Omental fat pad (tissue), 4 donors: Measurements from ENCODE around the gene VIPAS39. TPM values are rescaled to one million over a fixed set of nuclear protein-coding genes. Genes with fewer than 3 reads are reported as not detected.

Experiments used
- ATAC-seq: fragments of 150-250 bp; one replicate; pipeline ENCODE4 v1.9.1; 2016; ENCODE audit warnings: mild to moderate bottlenecking, moderate library complexity; ENCODE audit not compliant: low FRiP score
- DNase-seq: peaks from one replicate; pipeline ENCODE4 v3.0.0-alpha.2; 2019; ENCODE audit warnings: low spot score
- total RNA-seq, 4 donors: library from RNA; depleted of rRNA; stranded (reverse); fragments of >200 nt; gene quantifications; one replicate each; pipeline ENCODE4 v1.1.0, GENCODE V29; 2016
- TF ChIP-seq, protein P1 (sequence below), 3 donors: fragments of 450-650 bp; IDR thresholded peaks; one replicate each; pipeline ENCODE4 v1.5.1; 2016 to 2017; ENCODE audit warnings: antibody characterized with exemption in 3 of 3, mild to moderate bottlenecking in 3 of 3, moderate library complexity in 2 of 3

Gene VIPAS39
- total RNA-seq, 4 donors from 2014 or later = 9.5 to 17.3 (median 14.3) TPM

DNA sequence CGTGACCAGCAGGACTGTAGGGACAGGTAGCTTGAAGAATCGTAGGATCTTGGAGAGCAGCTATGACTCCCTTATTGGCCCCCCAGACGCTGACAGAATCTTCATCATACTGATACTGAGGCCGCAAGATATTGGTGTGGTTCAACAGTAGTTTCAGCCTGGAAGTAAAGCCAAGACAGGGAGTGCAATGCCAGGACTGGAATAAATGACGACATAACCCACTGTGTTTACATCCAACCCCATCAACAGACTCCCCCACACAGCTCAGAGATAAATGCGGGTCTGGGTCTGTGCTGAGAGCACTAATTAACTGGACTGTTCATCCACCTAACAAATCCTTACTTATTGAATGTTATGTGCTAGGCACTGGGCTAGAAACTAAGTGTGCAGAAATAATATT is 50.7 kb downstream of the VIPAS39 start:
- DNase-seq = no peak
- TF ChIP-seq, protein P1, sequence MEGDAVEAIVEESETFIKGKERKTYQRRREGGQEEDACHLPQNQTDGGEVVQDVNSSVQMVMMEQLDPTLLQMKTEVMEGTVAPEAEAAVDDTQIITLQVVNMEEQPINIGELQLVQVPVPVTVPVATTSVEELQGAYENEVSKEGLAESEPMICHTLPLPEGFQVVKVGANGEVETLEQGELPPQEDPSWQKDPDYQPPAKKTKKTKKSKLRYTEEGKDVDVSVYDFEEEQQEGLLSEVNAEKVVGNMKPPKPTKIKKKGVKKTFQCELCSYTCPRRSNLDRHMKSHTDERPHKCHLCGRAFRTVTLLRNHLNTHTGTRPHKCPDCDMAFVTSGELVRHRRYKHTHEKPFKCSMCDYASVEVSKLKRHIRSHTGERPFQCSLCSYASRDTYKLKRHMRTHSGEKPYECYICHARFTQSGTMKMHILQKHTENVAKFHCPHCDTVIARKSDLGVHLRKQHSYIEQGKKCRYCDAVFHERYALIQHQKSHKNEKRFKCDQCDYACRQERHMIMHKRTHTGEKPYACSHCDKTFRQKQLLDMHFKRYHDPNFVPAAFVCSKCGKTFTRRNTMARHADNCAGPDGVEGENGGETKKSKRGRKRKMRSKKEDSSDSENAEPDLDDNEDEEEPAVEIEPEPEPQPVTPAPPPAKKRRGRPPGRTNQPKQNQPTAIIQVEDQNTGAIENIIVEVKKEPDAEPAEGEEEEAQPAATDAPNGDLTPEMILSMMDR (IDR thresholded peaks at IDR 0.05) = no peak
- peak; percentile 41 for ATAC-seq

DNA sequence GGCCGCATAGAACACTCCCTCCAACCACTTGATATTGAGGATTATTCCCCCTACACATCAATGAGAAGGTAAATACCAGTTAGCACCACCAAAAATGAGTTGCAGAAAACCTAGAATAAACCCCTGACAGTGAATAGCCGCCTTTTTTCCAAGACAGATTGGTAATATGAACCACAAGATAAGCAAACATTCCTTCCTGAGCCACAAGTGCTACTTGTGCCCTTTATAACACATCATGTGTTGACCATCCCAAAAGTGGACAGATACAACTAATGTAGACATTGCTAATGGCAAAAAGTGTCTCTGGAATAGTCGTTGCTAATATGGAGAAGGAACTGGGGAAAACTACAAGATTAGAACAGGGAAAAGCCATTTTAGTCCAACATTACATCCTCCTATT is 51.3 kb downstream of the VIPAS39 start:
- TF ChIP-seq, protein P1 (IDR thresholded peaks at IDR 0.05) = no peak
- ATAC-seq = no peak
- DNase-seq = no peak

- DNase-seq = no peak
Observed at GRCh38 chr14:77403768-77404167, 53.6 kb downstream of the VIPAS39 start.

GRCh38 chr14:77400216-77400615 is 57.2 kb downstream of the VIPAS39 start:
- TF ChIP-seq, protein P1 (IDR thresholded peaks at IDR 0.05) = no peak
- no peak for DNase-seq
- ATAC-seq = no peak

More at GRCh38 chr14:77403768-77404167, 53.6 kb downstream of the VIPAS39 start:
- TF ChIP-seq, protein P1 (IDR thresholded peaks at IDR 0.05) = no peak
- no peak for ATAC-seq

DNA sequence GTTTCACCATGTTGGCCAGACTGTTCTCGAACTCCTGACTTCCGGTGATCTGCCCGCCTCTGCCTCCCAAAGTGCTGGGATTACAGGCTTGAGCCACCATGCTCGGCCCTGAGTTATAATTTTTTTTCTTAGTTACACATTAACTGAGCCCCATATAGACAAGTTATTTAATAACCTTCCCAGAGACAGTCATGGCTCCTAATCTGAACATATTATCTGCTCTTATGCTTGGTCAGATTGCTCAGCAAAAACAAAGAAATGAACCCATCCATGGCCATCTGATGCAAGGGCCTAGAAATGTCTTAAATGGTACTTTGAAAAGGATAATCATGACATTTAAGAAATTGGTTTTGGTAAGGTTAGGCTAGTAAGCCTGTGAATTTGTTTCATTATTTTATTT is 67.2 kb downstream of the VIPAS39 start:
- TF ChIP-seq, protein P1 (IDR thresholded peaks at IDR 0.05) = no peak
- ATAC-seq = no peak
- DNase-seq = no peak

DNA sequence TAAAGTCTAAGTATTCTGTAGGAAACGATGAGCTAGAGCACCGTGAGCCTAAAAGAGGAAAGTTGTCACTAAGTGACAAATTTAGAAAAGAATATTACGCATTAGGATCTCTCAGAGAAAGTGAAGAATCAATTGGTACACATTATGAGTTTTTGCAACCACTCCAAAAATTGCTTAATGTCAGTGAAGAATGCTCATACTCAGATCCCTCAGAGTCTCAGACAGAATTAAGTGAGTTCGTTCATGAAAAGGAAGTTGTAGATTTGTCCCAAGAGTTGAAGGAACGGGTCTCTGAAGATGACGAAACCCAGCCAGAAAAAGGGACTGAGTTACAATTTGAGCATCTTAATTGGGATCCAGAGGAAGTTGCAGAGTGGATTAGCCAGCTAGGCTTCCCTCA is 78.7 kb downstream of the VIPAS39 start:
- no peak for ATAC-seq
- TF ChIP-seq, protein P1 (IDR thresholded peaks at IDR 0.05) = no peak
- DNase-seq = no peak

GRCh38 chr14:77377502-77377844 is 79.9 kb downstream of the VIPAS39 start:
- no peak for ATAC-seq
- TF ChIP-seq, protein P1 (IDR thresholded peaks at IDR 0.05) = no peak
- DNase-seq = no peak
